Measurements from ENCODE around the gene NMNAT2. TPM values are rescaled to one million over a fixed set of nuclear protein-coding genes. Genes with fewer than 3 reads are reported as not detected.
A peak's percentile ranks its signal among the peaks of the same experiment; 100 is the strongest.

The NMNAT2 gene
- total and polyA plus RNA-seq, 2 of the 8 experiments (the other 6 are each of a cell fraction or from before 2014, with no cell fraction given) = 6.5 to 20.9 TPM

DNA sequence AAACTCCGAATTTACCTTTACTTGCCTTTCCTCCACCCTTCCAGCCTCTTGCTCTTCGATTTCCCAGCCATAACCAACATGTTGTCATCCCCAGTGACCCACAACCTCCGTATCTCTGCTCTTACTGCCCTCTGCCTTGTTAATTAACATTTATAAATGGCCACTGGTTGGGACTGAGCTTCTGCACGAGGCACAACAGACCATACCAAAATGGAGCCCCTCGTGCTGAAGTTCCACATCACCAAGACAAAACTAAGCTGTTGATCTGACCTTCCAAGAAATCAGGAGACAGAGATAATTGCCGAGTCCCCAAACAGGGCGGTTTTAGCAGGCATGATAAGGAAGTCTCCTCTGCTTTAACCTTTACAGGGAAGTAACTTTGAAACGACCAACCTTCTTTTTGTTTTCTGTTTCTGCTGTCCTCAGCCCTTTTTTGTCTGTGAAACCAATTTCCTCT lies 71.9 kb downstream of the NMNAT2 start:
- Histone ChIP-seq H3K4me2 (ENCODE audit: insufficient read depth in 1 of 2, low read depth in 2 of 2, low read length in 2 of 2) (no peak overlapping the region), H4K8ac (ENCODE audit: extremely low read depth, insufficient read depth, low read length) (no peak overlapping the region; the same call in 1 of the 2 replicates), H3K79me2 (ENCODE audit: control insufficient read depth in 1 of 2, insufficient read depth in 2 of 2, low read length in 2 of 2) (no peaks in the 10 kb centered on the region), H2BK5ac (ENCODE audit: low read depth, low read length) (no peak overlapping the region), H3K9me3 (ENCODE audit: insufficient read depth in 2 of 2, low read depth in 1 of 2, low read length in 1 of 2) (no peaks in the 10 kb centered on the region), H3K18ac (ENCODE audit: extremely low read depth, low read length) (no peak overlapping the region), H2BK12ac (ENCODE audit: low read depth, low read length) (no peak overlapping the region), H4K91ac (replicated peaks; ENCODE audit: insufficient read length, low read length) (no peak overlapping the region), H2AK5ac (ENCODE audit: low read depth, low read length) (0 out of 2 replicates have a peak overlapping the region, but pooled peaks have one; percentile 5), H3K79me1 (ENCODE audit: low read depth, low read length) (no peaks in the 10 kb centered on the region), H3K14ac (ENCODE audit: insufficient read length) (no peak overlapping the region), H4K20me1 (replicated peaks in 1 of 2; ENCODE audit: control insufficient read depth in 1 of 2, insufficient read depth in 2 of 2, low read length in 2 of 2) (no peaks in the 10 kb centered on the region), H3K9ac (replicated peaks in 1 of 4; ENCODE audit: extremely low read depth in 1 of 4, low read depth in 3 of 4, low read length in 3 of 4) (no peak overlapping the region), H4K5ac (ENCODE audit: insufficient read length, low read depth, low read length) (no peak overlapping the region), H3K23me2 (ENCODE audit: low read depth, low read length) (no peaks in the 10 kb centered on the region), H3K36me3 (ENCODE audit: control insufficient read depth in 2 of 4, insufficient read depth in 4 of 4, low read length in 3 of 4) (no peaks in the 10 kb centered on the region), H3K27ac (ENCODE audit: low read depth, low read length) (no peak overlapping the region), H2BK120ac (replicated peaks; ENCODE audit: low read depth, low read length) (no peak overlapping the region), H2BK20ac (ENCODE audit: low read length) (0 out of 2 replicates have a peak overlapping the region, but pooled peaks have one; percentile 10), H3K56ac (replicated peaks; ENCODE audit: insufficient read length, low read depth, low read length) (no peak overlapping the region), H2BK15ac (ENCODE audit: low read length) (no peak overlapping the region), H3K4ac (replicated peaks; ENCODE audit: insufficient read length, low read depth, low read length) (no peak overlapping the region), H3K23ac (ENCODE audit: insufficient read length) (no peak overlapping the region), H2AFZ (ENCODE audit: low read length) (no peak overlapping the region), H3K27me3 (replicated peaks in 1 of 4; ENCODE audit: control insufficient read depth in 3 of 4, extremely low read depth in 1 of 4, insufficient read depth in 3 of 4, low read length in 3 of 4) (no peaks in the 10 kb centered on the region), H3K4me3 (ENCODE audit: extremely low read depth in 1 of 4, insufficient read depth in 2 of 4, low read depth in 3 of 4, low read length in 4 of 4) (no peak overlapping the region), H3K4me1 (replicated peaks in 1 of 4; ENCODE audit: control insufficient read depth in 3 of 4, insufficient read depth in 4 of 4, low read length in 3 of 4) (peaks cover 0 to 8% (median 1%) of the 10 kb centered on the region in 4 experiments; a peak in 2 of 7 replicates)
- POLR2A ChIA-PET (ENCODE audit: partially characterized antibody) = no interaction called here
- FAIRE-seq = no peak
- WGBS, 2 experiments (ENCODE audit: extremely low coverage in 1 of 2, insufficient coverage in 1 of 2, insufficient read length in 1 of 2, insufficient replicate concordance in 2 of 2, low coverage in 1 of 2, low lambda C conversion rate in 2 of 2, missing lambda C conversion rate in 1 of 2) = 88% methylated on average over 8 of the region's 8 CpGs; no CpG with 5 or more reads in 1 of the 2 experiments
- DNase-seq (ENCODE audit: low read depth in 1 of 2, low spot score in 2 of 2) = no peak
- CTCF ChIA-PET (ENCODE audit: partially characterized antibody) = interaction anchor here (0.6 to 1.3 kb wide), 2 partner anchors 40 to 72 kb away, joined by 3 to 4 read pairs; partner anchors contain the start of gene NMNAT2
- TF ChIP-seq RAD21 (IDR thresholded peaks at IDR 0.05 in 1 of 2, conservative IDR thresholded peaks at IDR 0.05 in 1 of 2; ENCODE audit: low read depth in 2 of 2, low read length in 2 of 2) (no peak), SRF (IDR thresholded peaks at IDR 0.05; ENCODE audit: low read depth, low read length) (no peak), CBX5 (IDR thresholded peaks at IDR 0.05; ENCODE audit: low read depth, low read length) (no peak), GABPA (IDR thresholded peaks at IDR 0.05; ENCODE audit: borderline replicate concordance, insufficient read depth, low read length) (no peak), TAF1 (IDR thresholded peaks at IDR 0.05; ENCODE audit: low read depth, low read length) (no peak), NANOG (IDR thresholded peaks at IDR 0.05; ENCODE audit: insufficient read depth, low read depth, low read length, poor library complexity, severe bottlenecking) (no peak), TEAD4 (IDR thresholded peaks at IDR 0.05; ENCODE audit: low read depth, low read length) (no peak), EGR1 (IDR thresholded peaks at IDR 0.05; ENCODE audit: borderline replicate concordance, low read depth, low read length) (no peak), SUZ12 (IDR thresholded peaks at IDR 0.05; ENCODE audit: low read length) (no peak), KDM1A (IDR thresholded peaks at IDR 0.05; ENCODE audit: borderline replicate concordance, low read length) (no peak), CREB1 (IDR thresholded peaks at IDR 0.05) (no peak), ASH2L (IDR thresholded peaks at IDR 0.05; ENCODE audit: low read length) (no peak), ZNF274 (IDR thresholded peaks at IDR 0.05; ENCODE audit: borderline replicate concordance, extremely low read depth, low read length) (no peak), KDM4A (IDR thresholded peaks at IDR 0.05; ENCODE audit: low read depth, low read length, severe bottlenecking) (no peak), POLR2A (IDR thresholded peaks at IDR 0.05; ENCODE audit: control extremely low read depth in 1 of 2, low read depth in 2 of 2, low read length in 2 of 2) (no peak)
